ENCODE results near the gene KAT2B. TPM values are rescaled to one million over a fixed set of nuclear protein-coding genes. Genes with fewer than 3 reads are reported as not detected.
"Not testable (repeated sequence)": the region's sequence is repeated elsewhere in the genome, so short reads cannot be mapped to it uniquely, and the experiment has no call there.

Gene KAT2B
- total RNA-seq, 2 donors from 2014 or later: 25.0 to 70.5 TPM

DNA sequence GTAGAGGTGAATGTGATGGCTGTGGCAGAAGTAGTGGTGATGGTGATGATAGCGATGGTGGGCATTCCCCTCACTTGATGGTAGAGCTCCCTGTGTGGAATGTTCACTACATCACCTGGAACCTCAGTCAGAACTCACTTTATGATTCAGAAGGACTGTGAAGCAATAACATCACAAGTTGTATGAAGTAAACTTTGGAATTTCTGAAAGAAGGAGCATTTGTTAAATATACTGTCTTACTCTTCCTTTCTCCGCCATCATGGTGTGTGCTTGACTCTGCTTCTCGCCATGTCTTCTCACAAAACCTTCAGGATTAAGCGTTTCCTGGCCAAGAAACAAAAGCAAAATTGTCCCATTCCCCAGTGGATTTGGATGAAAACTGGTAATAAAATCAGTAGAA is 28.1 kb upstream of the KAT2B start, which contains the start of gene PP2D1:
Gene PP2D1, minus strand, starts transcription at position 101 of the 400 bp plus-strand sequence. CDS start 192 bp downstream, outside the sequence.
- Histone ChIP-seq H3K4me3 (no peak within 1 kb of the TSS), H3K27ac (no peak within 1 kb of the TSS), H3K9me3 (no peaks in the 10 kb centered on the region), H3K36me3 (no peaks in the 10 kb centered on the region), H3K4me1 (no peaks in the 10 kb centered on the region), H3K27me3 (no peaks in the 10 kb centered on the region)
- no peak for DNase-seq (ENCODE audit: low spot score)
- TF ChIP-seq, protein P1, sequence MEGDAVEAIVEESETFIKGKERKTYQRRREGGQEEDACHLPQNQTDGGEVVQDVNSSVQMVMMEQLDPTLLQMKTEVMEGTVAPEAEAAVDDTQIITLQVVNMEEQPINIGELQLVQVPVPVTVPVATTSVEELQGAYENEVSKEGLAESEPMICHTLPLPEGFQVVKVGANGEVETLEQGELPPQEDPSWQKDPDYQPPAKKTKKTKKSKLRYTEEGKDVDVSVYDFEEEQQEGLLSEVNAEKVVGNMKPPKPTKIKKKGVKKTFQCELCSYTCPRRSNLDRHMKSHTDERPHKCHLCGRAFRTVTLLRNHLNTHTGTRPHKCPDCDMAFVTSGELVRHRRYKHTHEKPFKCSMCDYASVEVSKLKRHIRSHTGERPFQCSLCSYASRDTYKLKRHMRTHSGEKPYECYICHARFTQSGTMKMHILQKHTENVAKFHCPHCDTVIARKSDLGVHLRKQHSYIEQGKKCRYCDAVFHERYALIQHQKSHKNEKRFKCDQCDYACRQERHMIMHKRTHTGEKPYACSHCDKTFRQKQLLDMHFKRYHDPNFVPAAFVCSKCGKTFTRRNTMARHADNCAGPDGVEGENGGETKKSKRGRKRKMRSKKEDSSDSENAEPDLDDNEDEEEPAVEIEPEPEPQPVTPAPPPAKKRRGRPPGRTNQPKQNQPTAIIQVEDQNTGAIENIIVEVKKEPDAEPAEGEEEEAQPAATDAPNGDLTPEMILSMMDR (IDR thresholded peaks at IDR 0.05): no peak

DNA sequence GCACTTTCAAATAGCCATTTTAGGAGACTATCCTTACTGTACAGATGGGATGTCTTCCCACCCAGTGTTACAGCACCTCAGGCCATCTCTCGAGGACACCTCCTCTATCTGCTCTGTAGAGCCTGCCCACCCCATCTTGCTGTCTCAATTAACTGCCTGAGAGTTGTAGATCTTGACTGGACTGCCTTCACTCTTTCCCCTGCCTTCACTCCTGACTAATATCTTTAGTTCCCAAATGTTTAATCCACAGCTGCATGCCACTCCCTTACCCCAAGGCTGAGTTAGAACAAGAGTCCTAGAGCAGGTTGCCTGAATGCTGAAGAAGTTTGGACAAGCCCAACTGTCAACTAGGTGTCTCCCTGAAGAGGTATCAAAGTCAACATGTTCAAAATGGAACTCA is 26.9 kb upstream of the KAT2B start:
- no peaks in the 10 kb centered on the region for H3K36me3 ChIP-seq
- no peak overlapping the region for H3K27ac ChIP-seq
- no peaks in the 10 kb centered on the region for H3K4me1 ChIP-seq
- H3K4me3 ChIP-seq: no peak overlapping the region
- no peaks in the 10 kb centered on the region for H3K27me3 ChIP-seq
- TF ChIP-seq, protein P1 (IDR thresholded peaks at IDR 0.05): no peak
- DNase-seq (ENCODE audit: low spot score): no peak
- no peaks in the 10 kb centered on the region for H3K9me3 ChIP-seq

DNA sequence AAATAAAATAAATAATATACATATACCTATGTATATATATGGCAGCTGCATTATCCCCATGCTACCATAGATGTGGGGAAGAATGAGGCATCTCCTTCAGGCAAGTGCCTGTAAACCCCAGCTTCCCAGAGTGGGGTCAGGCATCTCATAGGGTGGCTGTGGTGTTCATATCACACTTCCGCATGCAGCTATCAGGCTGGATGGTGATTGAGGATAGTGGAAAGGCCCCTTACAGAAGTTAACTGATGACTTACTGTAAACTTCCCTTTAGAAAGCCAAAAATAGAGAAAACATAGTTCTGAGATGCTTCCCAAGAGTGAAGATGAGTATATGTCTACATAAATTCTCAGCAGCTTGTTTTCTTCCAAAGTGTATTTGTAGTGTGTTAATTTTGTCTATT is 24.7 kb upstream of the KAT2B start:
- no peaks in the 10 kb centered on the region for H3K27me3 ChIP-seq
- H3K4me1 ChIP-seq: no peaks in the 10 kb centered on the region
- TF ChIP-seq, protein P1 (IDR thresholded peaks at IDR 0.05): no peak
- H3K36me3 ChIP-seq: no peaks in the 10 kb centered on the region
- no peak overlapping the region for H3K4me3 ChIP-seq
- no peak overlapping the region for H3K27ac ChIP-seq
- no peak for DNase-seq (ENCODE audit: low spot score)
- no peaks in the 10 kb centered on the region for H3K9me3 ChIP-seq

DNA sequence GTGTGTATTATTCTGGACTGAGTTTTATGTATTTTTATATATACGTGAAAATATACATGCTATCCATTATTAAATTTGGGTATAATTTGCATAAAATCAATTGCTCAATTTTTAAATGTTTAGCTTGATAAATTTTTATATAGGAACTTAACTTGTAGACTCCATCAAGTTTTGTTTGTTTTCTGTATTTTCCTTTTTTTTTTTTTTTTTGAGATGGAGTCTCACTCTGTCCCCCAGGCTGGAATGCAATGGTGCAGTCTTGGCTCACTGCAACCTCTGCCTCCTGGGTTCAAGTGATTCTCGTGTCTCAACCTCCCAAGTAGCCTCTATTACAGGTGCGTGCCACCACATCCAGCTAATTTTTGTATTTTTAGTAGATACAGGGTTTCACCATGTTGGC is 24.2 kb upstream of the KAT2B start:
- H3K4me1 ChIP-seq; H3K36me3 ChIP-seq; H3K27me3 ChIP-seq; H3K9me3 ChIP-seq; H3K4me3 ChIP-seq; DNase-seq (ENCODE audit: low spot score); H3K27ac ChIP-seq: not testable (repeated sequence)

DNA sequence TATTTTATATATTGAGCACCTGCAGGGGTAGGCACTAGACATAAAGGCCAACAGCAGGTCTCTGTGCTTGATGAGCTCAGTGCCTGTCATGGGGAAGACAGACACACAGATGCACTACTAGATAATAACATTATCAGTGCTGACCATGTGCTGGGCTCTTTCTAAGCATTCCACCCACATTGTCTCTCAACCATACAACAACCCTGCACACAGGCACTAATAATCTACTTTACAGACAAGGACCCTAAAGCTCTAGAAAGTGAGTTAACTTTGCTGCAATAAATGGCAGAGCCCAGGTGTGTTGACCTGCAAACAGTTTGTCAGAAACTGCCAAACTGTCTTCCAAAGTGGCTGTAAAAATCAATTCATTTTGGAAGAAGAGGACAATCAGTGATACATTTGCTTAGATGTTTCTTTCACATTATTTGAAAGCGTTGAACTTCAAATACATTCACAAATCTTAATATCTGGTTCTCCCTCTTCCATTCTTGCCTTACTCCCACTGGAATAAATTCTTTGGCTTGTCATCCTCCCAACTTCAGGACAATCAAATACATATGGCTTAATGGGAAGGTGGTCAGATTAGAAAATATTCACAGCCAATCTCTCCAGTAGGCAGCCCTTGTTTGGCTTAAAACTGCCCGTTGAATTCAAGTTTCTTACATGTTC is 17.2 kb upstream of the KAT2B start:
- Histone ChIP-seq H3K4me1 (peaks cover 0 to 16% of the 10 kb centered on the region in 2 donors), H3K27me3 (no peaks in the 10 kb centered on the region), H3K36me3 (no peaks in the 10 kb centered on the region), H3K4me3 (no peak overlapping the region), H3K9me3 (no peaks in the 10 kb centered on the region), H3K27ac (peak overlapping the region; percentile 46 to 66)
- TF ChIP-seq, protein P1 (IDR thresholded peaks at IDR 0.05): no peak
- no peak for DNase-seq (ENCODE audit: low spot score)

DNA sequence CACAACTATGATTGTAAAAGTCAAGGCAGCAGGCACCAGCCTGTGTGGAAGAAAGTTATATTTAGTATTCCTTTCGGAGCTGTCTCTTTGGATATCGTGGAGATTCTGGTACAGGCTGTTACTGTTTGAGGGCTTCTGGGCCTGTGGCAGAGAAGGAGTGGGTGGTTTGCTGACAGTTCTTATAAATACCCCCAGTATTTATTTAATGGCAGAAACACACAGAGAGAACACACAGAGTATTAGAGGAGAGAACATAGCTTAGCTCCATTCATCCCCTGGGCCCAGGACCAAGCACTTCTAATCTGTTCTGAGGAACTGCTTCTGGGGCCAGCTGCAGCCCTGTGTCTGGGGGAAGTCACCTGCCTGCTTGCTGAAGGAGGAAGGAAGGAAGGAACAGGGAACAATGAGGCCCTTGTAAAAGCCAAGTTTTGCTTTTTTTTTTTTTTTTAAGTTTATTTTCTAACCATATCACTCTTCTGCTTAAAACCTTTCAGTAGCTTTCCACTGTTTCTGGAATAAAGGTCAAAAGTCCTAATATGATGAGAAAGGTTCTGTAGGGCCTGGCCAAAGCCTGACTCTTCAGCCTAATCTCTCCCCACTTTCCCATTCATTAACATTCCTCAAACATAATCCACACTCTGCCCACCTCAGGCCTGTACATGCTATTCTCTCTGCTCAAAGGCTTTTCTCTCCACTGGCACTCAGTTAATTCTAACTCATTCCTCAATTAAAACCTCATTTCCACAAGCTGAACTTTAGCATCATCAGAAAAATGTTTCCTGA is 16.4 kb upstream of the KAT2B start:
- Histone ChIP-seq H3K27ac (peak overlapping the region; percentile 46 to 66), H3K27me3 (no peaks in the 10 kb centered on the region), H3K4me1 (peaks cover 0 to 16% of the 10 kb centered on the region in 2 donors), H3K4me3 (no peak overlapping the region), H3K9me3 (no peaks in the 10 kb centered on the region), H3K36me3 (no peaks in the 10 kb centered on the region)
- no peak for DNase-seq (ENCODE audit: low spot score)
- TF ChIP-seq, protein P1 (IDR thresholded peaks at IDR 0.05): no peak

Data from right atrium auricular region (tissue), 2 donors.